GM18507 (cell line): Measurements from ENCODE around the gene TMEM132D.

ENCODE experiments used
- DNase-seq: peaks from one replicate; pipeline ENCODE4 v3.0.0; 2011; ENCODE audit warnings: low read depth; ENCODE audit not compliant: insufficient read length; ENCODE audit errors: extremely low spot score
- FAIRE-seq: peaks from 2 replicates; lab custom pipeline; 2011; peaks lifted over from hg19 to GRCh38; lab: Jason Lieb, UNC

TMEM132D gene

GRCh38 chr12:129185855-129186254 lies 718.0 kb downstream of the TMEM132D start:
- FAIRE-seq: no peak
- no peak for DNase-seq

- DNase-seq (no peak), FAIRE-seq (no peak)
These were observed 719.5 kb downstream of the TMEM132D start for GRCh38 chr12:129184127-129184928.

DNA sequence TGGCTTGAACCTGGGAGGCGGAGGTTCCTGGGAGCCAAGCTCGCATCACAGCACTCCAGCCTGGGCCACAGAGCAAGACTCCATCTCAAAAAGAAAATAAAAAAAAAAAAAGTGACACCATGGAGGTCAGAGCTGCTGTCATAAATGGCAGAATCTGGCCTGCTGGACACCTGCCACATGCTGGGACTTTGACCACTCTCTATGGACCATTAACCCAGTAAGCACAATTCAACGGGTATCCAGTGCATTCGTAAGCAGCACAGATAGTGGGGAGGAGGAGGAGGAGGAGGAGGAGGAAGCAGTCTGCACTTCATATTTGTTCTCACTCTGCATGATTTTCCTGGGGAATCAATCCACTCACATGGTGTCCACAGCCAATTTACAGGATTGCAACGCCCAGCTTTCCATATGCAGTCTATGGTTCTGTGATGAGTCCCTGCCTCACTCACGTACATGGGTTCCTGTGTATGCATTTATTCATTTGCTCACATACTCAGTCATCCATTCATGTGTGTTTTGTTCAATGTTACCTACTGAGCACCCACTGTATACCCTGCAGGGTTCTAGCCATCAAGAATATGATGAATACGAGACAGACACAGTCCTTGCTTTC lies 723.8 kb downstream of the TMEM132D start:
- FAIRE-seq: no peak

DNA sequence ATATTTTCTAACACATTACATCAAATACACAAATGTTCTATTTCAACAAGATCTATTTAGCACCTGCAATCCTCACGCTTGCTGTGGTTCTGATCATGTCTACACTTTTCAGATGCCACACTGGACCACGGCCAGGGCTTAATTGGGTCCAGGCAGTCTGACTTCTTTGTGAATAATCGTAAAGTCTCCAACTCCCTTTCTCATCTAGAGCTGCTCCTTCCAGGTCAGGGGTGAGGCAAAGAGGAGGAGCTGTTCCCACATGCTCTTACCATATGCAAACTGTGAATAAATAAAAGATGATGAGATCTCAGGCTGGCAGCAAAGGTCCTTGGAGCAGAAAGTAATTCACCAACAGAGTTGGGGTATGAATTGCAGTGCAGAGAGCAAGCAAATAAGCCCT lies 733.9 kb downstream of the TMEM132D start:
- FAIRE-seq (no peak), DNase-seq (no peak)

More for the DNA sequence above, 723.8 kb downstream of the TMEM132D start:
- no peak for DNase-seq

DNA sequence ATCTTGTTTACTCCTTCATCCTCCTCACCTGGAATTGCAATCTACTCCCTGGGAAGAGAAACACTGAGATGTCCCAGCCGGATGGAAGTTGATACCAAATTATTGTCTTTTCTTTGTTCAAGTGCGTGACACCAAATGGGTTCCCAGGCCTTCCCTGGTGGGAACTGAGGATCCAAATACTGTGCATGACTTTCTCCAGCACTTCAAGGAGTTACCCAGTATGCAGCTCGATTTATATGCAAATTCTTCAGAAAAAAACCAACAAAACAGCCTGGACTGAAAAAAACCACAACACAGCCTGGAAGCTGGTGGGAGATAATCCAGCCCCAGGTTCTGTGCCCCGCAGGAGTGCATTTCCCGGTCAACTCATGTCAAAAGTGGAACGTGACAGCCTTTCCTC lies 740.0 kb downstream of the TMEM132D start:
- FAIRE-seq (no peak), DNase-seq (no peak)

- DNase-seq (no peak), FAIRE-seq (no peak)
These were observed 740.4 kb downstream of the TMEM132D start for GRCh38 chr12:129163461-129163860.

- FAIRE-seq: no peak
- DNase-seq: no peak
These were observed 741.0 kb downstream of the TMEM132D start for GRCh38 chr12:129162805-129163204.

DNA sequence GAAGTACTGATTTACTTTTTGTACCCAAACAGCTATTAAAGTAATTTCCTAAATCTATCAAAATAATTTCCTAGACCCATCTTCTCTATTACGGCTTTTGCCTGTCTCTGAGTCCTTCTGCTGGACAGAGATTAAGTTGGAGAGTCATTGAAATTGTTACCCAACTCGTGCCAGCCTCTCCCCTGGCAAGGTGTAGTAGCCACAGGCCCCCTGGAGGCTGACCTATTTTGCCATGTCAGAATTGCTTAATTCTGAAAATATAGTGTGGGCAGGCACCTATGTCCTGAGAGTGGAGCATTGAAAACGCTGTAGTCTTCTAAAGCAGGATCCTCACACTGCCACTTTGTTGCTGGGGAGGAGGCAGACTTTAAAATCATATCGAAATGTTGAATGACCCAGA lies 742.3 kb downstream of the TMEM132D start:
- FAIRE-seq (no peak), DNase-seq (no peak)

GRCh38 chr12:129160282-129160681 lies 743.5 kb downstream of the TMEM132D start:
- no peak for DNase-seq
- no peak for FAIRE-seq

- DNase-seq (no peak), FAIRE-seq (no peak)
These were observed 751.3 kb downstream of the TMEM132D start for GRCh38 chr12:129152351-129153104.

- DNase-seq: no peak
- no peak for FAIRE-seq
These were observed 753.1 kb downstream of the TMEM132D start for GRCh38 chr12:129150721-129151120.

GRCh38 chr12:129145381-129145780 lies 758.4 kb downstream of the TMEM132D start:
- no peak for FAIRE-seq
- no peak for DNase-seq

DNA sequence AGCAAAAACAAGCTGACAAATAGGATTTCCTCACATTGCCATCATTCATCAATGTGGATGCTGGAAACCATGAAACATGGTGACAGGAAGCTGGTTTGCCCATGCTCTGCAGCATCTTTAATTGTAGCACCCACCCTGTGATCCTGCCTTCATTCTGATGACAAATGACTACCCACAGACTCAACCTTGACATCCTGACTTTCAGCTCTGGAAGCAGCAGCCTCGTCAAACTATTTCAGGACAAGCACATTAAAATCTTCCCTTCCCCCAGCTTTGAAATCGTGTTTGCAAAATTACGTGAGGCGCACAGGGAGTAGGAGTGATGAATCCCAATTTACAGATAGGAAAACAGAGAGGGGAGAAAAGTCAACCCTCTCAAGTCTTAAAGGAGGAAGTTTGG lies 765.0 kb downstream of the TMEM132D start:
- DNase-seq (no peak), FAIRE-seq (no peak)

DNA sequence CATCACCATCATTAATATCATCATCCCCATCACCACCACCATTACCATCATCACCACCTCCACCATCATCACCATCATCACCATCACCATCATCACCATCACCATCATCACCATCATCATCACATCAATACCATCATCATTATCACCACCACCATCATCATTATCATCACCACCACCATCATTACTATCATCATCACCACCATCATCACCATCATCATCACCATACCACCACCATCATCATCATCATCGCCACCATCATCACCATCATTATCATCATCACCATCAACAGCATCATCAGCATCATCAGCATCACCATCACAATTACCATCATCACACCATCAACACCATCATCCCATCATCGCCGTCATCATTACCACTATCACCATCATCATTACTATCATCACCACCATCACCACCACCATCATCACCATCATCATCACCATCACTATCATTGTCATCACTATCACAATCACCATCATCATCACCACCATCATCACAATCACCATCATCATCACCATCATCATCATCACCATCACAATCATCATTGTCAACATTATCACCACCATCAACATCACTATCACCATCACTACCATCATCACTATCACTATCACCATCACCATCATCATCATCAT lies 767.0 kb downstream of the TMEM132D start:
- no peak for DNase-seq
- FAIRE-seq: no peak

- DNase-seq (no peak), FAIRE-seq (no peak)
These were observed 776.1 kb downstream of the TMEM132D start for GRCh38 chr12:129127771-129128170.

GRCh38 chr12:129127211-129127610 lies 776.6 kb downstream of the TMEM132D start:
- FAIRE-seq (no peak), DNase-seq (no peak)

DNA sequence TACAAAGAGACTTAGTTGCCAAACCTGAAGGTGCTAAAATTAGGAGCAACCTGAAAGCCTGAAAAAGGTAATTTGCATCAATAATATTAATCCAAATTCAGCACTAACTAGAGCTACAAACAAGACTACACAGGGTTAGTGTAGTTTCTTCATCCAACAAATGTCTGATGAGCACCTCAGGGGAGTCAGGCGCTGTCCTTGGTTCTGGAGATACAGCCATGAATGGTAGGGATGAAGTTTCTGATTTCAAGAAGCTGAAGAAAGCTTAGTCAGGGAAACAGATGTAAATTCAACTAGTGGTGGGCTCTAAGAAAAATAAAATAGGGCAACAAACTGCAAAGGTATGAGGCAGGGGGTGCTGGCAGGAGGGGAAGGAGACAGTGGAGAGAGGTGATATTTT lies 784.3 kb downstream of the TMEM132D start:
- DNase-seq (no peak), FAIRE-seq (no peak)

GRCh38 chr12:129115558-129115957 lies 788.3 kb downstream of the TMEM132D start:
- DNase-seq (no peak), FAIRE-seq (no peak)

GRCh38 chr12:129110575-129110974 lies 793.2 kb downstream of the TMEM132D start:
- no peak for FAIRE-seq

More at GRCh38 chr12:129110575-129110974, 793.2 kb downstream of the TMEM132D start:
- no peak for DNase-seq
